Measurements from ENCODE around the gene TSFM.
A peak's percentile ranks its signal among the peaks of the same experiment; 100 is the strongest.

The TSFM gene

DNA sequence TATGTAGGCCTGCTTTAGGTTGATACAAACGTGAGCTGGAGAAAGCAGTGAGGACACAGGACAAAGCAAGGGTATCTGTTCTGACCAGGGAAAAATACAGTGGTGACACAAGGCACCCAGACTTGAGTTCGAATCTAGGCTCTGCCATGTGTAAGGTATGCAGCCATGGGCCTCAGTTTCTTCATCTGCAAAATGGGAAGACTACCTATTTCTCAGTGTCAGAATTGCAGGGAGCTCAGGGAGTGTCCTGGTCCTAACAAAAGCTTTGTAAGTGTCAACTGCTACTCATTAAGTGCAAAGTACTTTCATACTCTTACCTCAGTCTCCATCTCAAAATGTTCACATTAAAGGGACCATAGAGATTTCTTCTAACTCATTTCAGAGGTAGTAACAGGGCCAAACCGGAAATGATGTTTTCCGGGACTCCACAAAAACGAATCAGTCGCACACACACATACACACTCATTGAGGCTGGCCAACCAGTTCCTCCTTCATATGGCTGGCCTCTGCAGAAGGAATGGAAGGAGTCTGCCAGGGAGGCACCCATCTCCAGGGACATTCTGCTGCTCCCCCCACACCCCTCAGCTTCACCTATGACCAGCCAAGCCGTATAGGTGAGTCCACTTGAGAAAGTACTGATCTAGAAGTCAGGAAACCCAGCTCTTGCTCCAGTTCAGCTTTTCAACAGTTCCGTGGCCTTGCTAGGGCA is 56.2 kb downstream of the TSFM start:
- TF ChIP-seq EZH2phosphoT487 (IDR thresholded peaks at IDR 0.05; ENCODE audit: low read length) = no peak
- no peak for TF ChIP-seq EZH2 (optimal IDR thresholded peaks at IDR 0.05; ENCODE audit: low read depth, low read length)
- no peak for TF ChIP-seq CTCF (IDR thresholded peaks at IDR 0.05; ENCODE audit: low read length)
- H3K4me3 ChIP-seq (ENCODE audit: low read length) = peak overlapping the region; percentile 13; the same call in 1 of the 2 replicates
- DNase-seq = peak; percentile 40
- H3K27ac ChIP-seq (ENCODE audit: low read length) = peak overlapping the region; percentile 70
- peaks cover 100% of the 10 kb centered on the region for H3K79me2 ChIP-seq (ENCODE audit: low read length)
- peak overlapping the region; percentile 60 for H3K4me2 ChIP-seq (ENCODE audit: low read depth, low read length)
- peak overlapping the region; percentile 11; the same call in 1 of the 2 replicates for H3K9ac ChIP-seq (ENCODE audit: low read length)
- H3K4me1 ChIP-seq (ENCODE audit: low read length) = peaks cover 91% of the 10 kb centered on the region
- H4K20me1 ChIP-seq (ENCODE audit: insufficient read depth, low read length) = peaks cover 46% of the 10 kb centered on the region
- no peaks in the 10 kb centered on the region for H3K9me2 ChIP-seq (replicated peaks; ENCODE audit: insufficient read depth, low read length)
- no peaks in the 10 kb centered on the region for H3K36me3 ChIP-seq (replicated peaks; ENCODE audit: insufficient read depth, low read length)
- peaks cover 49% of the 10 kb centered on the region for H3F3A ChIP-seq (ENCODE audit: insufficient read depth, low read length)
- H3K27me3 ChIP-seq (replicated peaks; ENCODE audit: insufficient read depth, low read length) = no peaks in the 10 kb centered on the region
- H2AFZ ChIP-seq (ENCODE audit: low read length) = no peak overlapping the region
- no peaks in the 10 kb centered on the region for H3K9me3 ChIP-seq (replicated peaks; ENCODE audit: insufficient read depth, low read length)

GRCh38 chr12:57839996-57840395 is 57.4 kb downstream of the TSFM start:
- H4K20me1 ChIP-seq (ENCODE audit: insufficient read depth, low read length) = peaks cover 51% of the 10 kb centered on the region
- H3K27ac ChIP-seq (ENCODE audit: low read length) = peak overlapping the region; percentile 7; the same call in 1 of the 2 replicates
- H3K4me1 ChIP-seq (ENCODE audit: low read length) = peaks cover 86% of the 10 kb centered on the region
- no peaks in the 10 kb centered on the region for H3K9me3 ChIP-seq (replicated peaks; ENCODE audit: insufficient read depth, low read length)
- H3K79me2 ChIP-seq (ENCODE audit: low read length) = peaks cover 100% of the 10 kb centered on the region
- no peak for TF ChIP-seq EZH2phosphoT487 (IDR thresholded peaks at IDR 0.05; ENCODE audit: low read length)
- TF ChIP-seq EZH2 (optimal IDR thresholded peaks at IDR 0.05; ENCODE audit: low read depth, low read length) = no peak
- no peak for TF ChIP-seq CTCF (IDR thresholded peaks at IDR 0.05; ENCODE audit: low read length)
- H3K27me3 ChIP-seq (replicated peaks; ENCODE audit: insufficient read depth, low read length) = no peaks in the 10 kb centered on the region
- no peak for DNase-seq
- H3K4me2 ChIP-seq (ENCODE audit: low read depth, low read length) = peak overlapping the region; percentile 34; the same call in 1 of the 2 replicates
- H3K9me2 ChIP-seq (replicated peaks; ENCODE audit: insufficient read depth, low read length) = no peaks in the 10 kb centered on the region
- no peaks in the 10 kb centered on the region for H3K36me3 ChIP-seq (replicated peaks; ENCODE audit: insufficient read depth, low read length)
- H3K4me3 ChIP-seq (ENCODE audit: low read length) = no peak overlapping the region
- H3K9ac ChIP-seq (ENCODE audit: low read length) = no peak overlapping the region
- H2AFZ ChIP-seq (ENCODE audit: low read length) = no peak overlapping the region
- H3F3A ChIP-seq (ENCODE audit: insufficient read depth, low read length) = peaks cover 53% of the 10 kb centered on the region

DNA sequence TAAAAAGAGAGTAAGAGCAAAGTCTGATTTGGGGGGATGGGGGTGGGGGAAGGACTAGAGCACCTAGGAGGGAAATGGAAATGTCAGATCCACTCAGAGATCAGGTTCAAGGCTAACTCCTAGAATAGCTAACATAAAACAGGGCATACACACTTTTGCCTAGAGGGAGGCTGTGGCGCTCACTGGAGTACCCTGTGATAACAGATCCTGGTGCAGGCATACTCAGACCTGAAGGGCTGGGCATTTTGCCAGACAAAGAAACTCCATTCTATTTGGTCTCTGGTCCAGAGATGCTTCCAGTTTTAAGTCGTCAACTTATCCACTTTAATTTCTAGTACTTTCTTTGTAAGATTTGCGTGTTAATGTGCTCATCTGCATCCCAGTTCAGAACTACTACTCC is 58.1 kb downstream of the TSFM start:
- Histone ChIP-seq H3K4me2 (ENCODE audit: low read depth, low read length) (peak overlapping the region; percentile 34; the same call in 1 of the 2 replicates), H3K9me3 (replicated peaks; ENCODE audit: insufficient read depth, low read length) (no peaks in the 10 kb centered on the region), H3K4me3 (ENCODE audit: low read length) (no peak overlapping the region), H3F3A (ENCODE audit: insufficient read depth, low read length) (peaks cover 53% of the 10 kb centered on the region), H3K9me2 (replicated peaks; ENCODE audit: insufficient read depth, low read length) (no peaks in the 10 kb centered on the region), H4K20me1 (ENCODE audit: insufficient read depth, low read length) (peaks cover 51% of the 10 kb centered on the region), H3K27ac (ENCODE audit: low read length) (no peak overlapping the region), H3K27me3 (replicated peaks; ENCODE audit: insufficient read depth, low read length) (no peaks in the 10 kb centered on the region), H3K9ac (ENCODE audit: low read length) (no peak overlapping the region), H3K36me3 (replicated peaks; ENCODE audit: insufficient read depth, low read length) (no peaks in the 10 kb centered on the region), H3K79me2 (ENCODE audit: low read length) (peaks cover 100% of the 10 kb centered on the region), H3K4me1 (ENCODE audit: low read length) (peaks cover 80% of the 10 kb centered on the region), H2AFZ (ENCODE audit: low read length) (no peak overlapping the region)
- TF ChIP-seq CTCF (IDR thresholded peaks at IDR 0.05; ENCODE audit: low read length) (no peak), EZH2phosphoT487 (IDR thresholded peaks at IDR 0.05; ENCODE audit: low read length) (no peak), EZH2 (optimal IDR thresholded peaks at IDR 0.05; ENCODE audit: low read depth, low read length) (no peak)
- DNase-seq = no peak

Data from MM.1S (cell line).